Sigmoid colon (tissue), 7 donors: ENCODE measurements around the gene INTS11. TPM values are rescaled to one million over a fixed set of nuclear protein-coding genes. Genes with fewer than 3 reads are reported as not detected.
A peak's percentile ranks its signal among the peaks of the same experiment; 100 is the strongest.

Experiments used
- DNase-seq: peaks from one replicate; pipeline ENCODE4 v3.0.0-alpha.2; 2019
- H3K27ac ChIP-seq, 4 donors: fragments of 200-600 bp; sonication (generic); one replicate each; pipeline ENCODE4 v1.5.1; 2016 to 2019; ENCODE audit warnings: mild to moderate bottlenecking in 1 of 4
- H3K27me3 ChIP-seq, 3 donors: fragments of 200-600 bp; sonication (generic); one replicate each; pipeline ENCODE4 v1.5.1; 2019; ENCODE audit warnings: mild to moderate bottlenecking in 1 of 3
- H3K36me3 ChIP-seq, 4 donors: fragments of 200-600 bp; sonication (generic); one replicate each; pipeline ENCODE4 v1.5.1; 2016 to 2019
- H3K4me1 ChIP-seq, 4 donors: fragments of 200-600 bp; sonication (generic); one replicate each; pipeline ENCODE4 v1.5.1; 2017 to 2019
- H3K4me3 ChIP-seq, 4 donors: fragments of 200-600 bp; sonication (generic); one replicate each; pipeline ENCODE4 v1.5.1; 2017 to 2019; ENCODE audit warnings: mild to moderate bottlenecking in 2 of 4, moderate library complexity in 1 of 4
- H3K9me3 ChIP-seq, 4 donors: fragments of 200-600 bp in 3 of 4; sonication (generic) in 3 of 4; one replicate each; pipeline versions ENCODE4 v1.5.1 to v1.6.1; 2013 to 2019
- EP300 ChIP-seq, 4 donors: sonication (generic); formaldehyde crosslinking; IDR thresholded peaks; one replicate each; pipeline ENCODE4 v1.6.1; 2017; ENCODE audit warnings: antibody characterized with exemption in 4 of 4
- POLR2A ChIP-seq, 2 donors: fragments of 450-650 bp; IDR thresholded peaks; one replicate each; pipeline ENCODE4 v1.6.1; 2016; ENCODE audit warnings: antibody characterized with exemption in 2 of 2, mild to moderate bottlenecking in 2 of 2, moderate library complexity in 2 of 2
- POLR2AphosphoS5 ChIP-seq, 4 donors: sonication (generic); formaldehyde crosslinking; IDR thresholded peaks; one replicate each; pipeline ENCODE4 v1.6.1; 2017; ENCODE audit warnings: antibody characterized with exemption in 4 of 4
- WGBS, 2 donors: extraction: QIAGEN DNeasy Blood & Tissue Kit; methylation state at CpG; one replicate each; pipeline ENCODE4 v1.1.7; 2013; 5-methylcytosine and 5-hydroxymethylcytosine counted together
- intact Hi-C: fragments of 100-400 bp; cut with DNase I; formaldehyde crosslinking; loops from one replicate; pipeline ENCODE4 v1.15.1; 2023
- polyA plus RNA-seq, 3 donors: library from polyadenylated mRNA; stranded (reverse); fragments of 200-250 nt; gene quantifications; one replicate each; pipeline ENCODE4 v1.2.3, GENCODE V29; 2013
- total RNA-seq, 4 donors: library from RNA; depleted of rRNA; stranded (reverse); fragments of >200 nt; gene quantifications; one replicate each; pipeline ENCODE4 v1.1.0, GENCODE V29; 2016
- TF ChIP-seq, protein P1 (sequence below), 4 experiments: fragments of 450-650 bp in 3 of 4; fragments of 200-600 bp in 1 of 4; IDR thresholded peaks; one replicate each; pipeline ENCODE4 v1.5.1; 2016 to 2019; ENCODE audit warnings: antibody characterized with exemption in 4 of 4, mild to moderate bottlenecking in 3 of 4, moderate library complexity in 2 of 4
- donor health status: healthy with polysubstance abuse.
- donor health status: Bipolar disorder and iron deficiency.
- donor health status: healthy.

Gene INTS11
- total and polyA plus RNA-seq, 7 donors, result 58.3 to 135 (median 87.1) TPM

DNA sequence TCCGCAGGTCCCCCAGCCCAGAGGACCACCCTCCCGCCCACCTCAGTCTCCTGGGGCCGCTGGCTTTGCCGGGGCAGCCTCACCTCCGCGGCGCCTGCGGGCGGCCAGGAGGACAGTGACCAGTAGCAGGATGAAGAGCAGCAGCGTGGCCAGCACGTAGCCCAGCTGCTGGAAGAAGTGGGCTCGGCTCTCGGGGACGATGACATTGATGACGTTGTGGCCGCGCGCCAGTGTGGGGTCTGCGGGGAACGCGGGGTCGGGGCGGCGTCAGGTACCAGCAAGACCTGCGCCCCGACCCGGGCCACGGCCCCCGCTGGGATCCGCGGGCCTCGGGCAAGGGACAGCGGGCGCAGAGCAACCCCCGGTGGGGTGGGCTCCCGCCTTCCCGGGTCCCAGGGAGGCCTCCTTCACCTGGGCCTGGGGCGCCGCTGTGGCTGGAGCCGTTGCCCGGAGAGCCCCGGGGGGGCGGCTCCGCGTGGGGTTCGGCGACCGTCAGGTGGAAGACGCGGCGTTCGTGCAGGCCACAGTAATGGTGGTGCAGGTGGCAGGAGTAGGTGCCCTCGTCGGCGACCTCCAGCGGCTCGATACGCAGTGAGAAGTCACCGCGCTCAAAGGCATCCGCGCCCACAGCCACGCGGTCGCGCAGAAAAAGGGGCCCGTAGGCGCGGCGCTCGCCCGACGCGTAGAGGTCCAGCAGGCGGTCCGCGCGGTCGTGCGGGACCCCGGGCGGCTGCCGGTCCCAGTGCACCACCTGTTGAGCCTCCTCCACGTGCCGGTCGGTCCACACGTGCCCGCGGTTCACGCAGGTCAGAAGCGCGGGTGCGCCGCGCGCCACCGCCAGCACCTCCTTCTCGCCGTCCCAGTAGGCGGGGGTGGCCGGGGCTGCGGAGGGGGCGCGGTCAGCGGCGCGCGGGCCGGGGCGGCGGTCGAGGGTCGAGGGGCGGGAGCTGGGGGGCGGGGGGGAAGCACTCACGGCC lies 30.1 kb upstream of the INTS11 start:
- WGBS, 2 donors, result 35 to 52% methylated on average over 116 of the region's 116 CpGs
- Histone ChIP-seq H3K4me1 (peaks cover 0 to 72% (median 62%) of the 10 kb centered on the region in 4 donors), H3K4me3 (peak overlapping the region in 3 of 4 donors; percentile 27 to 69 (median 65)), H3K9me3 (no peaks in the 10 kb centered on the region), H3K36me3 (peaks cover 7 to 22% (median 11%) of the 10 kb centered on the region in 4 donors), H3K27me3 (no peaks in the 10 kb centered on the region), H3K27ac (peak overlapping the region; percentile 61 to 95 (median 94))
- intact Hi-C loops, result no loop called here
- TF ChIP-seq, protein P1, sequence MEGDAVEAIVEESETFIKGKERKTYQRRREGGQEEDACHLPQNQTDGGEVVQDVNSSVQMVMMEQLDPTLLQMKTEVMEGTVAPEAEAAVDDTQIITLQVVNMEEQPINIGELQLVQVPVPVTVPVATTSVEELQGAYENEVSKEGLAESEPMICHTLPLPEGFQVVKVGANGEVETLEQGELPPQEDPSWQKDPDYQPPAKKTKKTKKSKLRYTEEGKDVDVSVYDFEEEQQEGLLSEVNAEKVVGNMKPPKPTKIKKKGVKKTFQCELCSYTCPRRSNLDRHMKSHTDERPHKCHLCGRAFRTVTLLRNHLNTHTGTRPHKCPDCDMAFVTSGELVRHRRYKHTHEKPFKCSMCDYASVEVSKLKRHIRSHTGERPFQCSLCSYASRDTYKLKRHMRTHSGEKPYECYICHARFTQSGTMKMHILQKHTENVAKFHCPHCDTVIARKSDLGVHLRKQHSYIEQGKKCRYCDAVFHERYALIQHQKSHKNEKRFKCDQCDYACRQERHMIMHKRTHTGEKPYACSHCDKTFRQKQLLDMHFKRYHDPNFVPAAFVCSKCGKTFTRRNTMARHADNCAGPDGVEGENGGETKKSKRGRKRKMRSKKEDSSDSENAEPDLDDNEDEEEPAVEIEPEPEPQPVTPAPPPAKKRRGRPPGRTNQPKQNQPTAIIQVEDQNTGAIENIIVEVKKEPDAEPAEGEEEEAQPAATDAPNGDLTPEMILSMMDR (IDR thresholded peaks at IDR 0.05), result no peak
- TF ChIP-seq POLR2AphosphoS5 (IDR thresholded peaks at IDR 0.05), result no peak
- no peak for TF ChIP-seq POLR2A (IDR thresholded peaks at IDR 0.05)
- no peak for TF ChIP-seq EP300 (IDR thresholded peaks at IDR 0.05)
- no peak for DNase-seq

DNA sequence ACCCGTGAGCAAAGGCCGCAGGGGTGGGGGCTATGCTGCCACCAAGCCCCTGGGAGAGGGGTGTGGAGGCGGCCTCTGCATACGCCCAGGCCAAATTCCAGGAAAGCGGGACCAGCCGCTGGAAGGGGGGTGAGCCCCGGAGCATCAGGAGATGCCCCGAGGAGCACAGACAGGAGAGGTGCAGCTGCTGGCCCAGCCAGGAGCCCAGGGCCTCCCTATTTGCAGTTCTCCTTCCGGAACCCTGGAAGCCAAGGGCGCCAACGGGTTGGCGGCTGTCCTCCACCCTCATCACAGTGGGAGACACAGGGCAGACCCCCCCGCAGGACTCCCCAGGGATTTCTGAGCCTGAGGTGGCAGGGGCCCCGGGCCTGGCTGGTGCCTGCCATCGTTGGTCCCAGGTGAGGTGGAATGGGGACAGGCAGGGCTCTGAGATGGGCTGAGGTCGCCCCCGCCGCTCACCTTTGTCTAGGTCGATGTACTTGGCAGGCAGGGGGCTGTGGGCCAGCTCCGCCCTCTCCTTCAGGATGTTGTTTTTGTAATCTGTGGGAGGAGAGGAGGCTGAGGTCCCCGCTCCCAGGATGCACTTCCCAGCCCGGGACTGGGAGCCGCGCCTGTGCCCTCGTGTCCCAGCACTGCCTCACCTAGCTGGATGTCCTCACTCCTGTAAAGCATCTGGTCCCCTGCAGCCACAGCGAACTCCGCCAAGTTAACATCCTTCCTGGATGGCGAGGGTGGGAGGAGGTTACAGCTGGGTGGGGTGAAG lies 29.1 kb upstream of the INTS11 start:
- TF ChIP-seq POLR2AphosphoS5 (IDR thresholded peaks at IDR 0.05) (no peak), EP300 (IDR thresholded peaks at IDR 0.05) (no peak), POLR2A (IDR thresholded peaks at IDR 0.05) (no peak)
- TF ChIP-seq, protein P1 (IDR thresholded peaks at IDR 0.05), result no peak
- H3K27ac ChIP-seq, result peak overlapping the region; percentile 17 to 76 (median 60)

DNA sequence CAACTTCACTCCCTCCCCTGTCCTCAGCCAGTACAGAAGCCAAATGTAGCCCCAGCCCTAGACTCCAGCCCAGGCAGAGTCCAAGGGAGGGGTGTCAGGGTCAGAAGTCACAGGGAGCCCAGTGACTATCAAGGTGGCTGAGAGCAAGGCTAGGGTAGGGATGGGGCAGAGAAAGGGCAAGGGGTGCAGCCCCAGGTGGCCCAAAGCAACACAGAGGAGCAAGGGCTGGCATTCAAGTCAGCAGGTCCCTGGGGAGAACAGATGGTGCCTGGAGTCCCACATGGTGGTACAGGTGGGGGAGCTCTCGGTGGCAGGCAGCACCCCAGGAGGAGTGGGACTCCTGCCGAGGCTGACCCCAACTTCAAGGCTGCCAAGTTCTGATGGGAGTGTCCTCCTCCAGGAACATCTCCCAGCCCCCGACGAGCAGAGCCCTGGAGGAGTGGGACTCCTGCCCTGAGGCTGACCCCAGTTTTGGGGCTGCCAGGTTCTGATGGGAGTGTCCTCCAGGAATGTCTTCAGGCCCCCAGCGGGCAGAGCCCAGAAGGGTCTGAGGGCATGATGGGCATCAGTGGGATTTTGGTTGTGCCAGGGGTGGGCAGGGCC lies 28.4 kb upstream of the INTS11 start:
- intact Hi-C loops, result no loop called here
- WGBS, 2 donors, result 16 to 30% methylated on average over 5 of the region's 5 CpGs
- no peaks in the 10 kb centered on the region for H3K27me3 ChIP-seq
- TF ChIP-seq, protein P1 (IDR thresholded peaks at IDR 0.05), result no peak
- TF ChIP-seq POLR2A (IDR thresholded peaks at IDR 0.05), result no peak
- no peak for TF ChIP-seq POLR2AphosphoS5 (IDR thresholded peaks at IDR 0.05)
- TF ChIP-seq EP300 (IDR thresholded peaks at IDR 0.05), result no peak
- H3K4me1 ChIP-seq, result peaks cover 0 to 64% (median 55%) of the 10 kb centered on the region in 4 donors
- DNase-seq, result no peak
- no peak overlapping the region for H3K4me3 ChIP-seq
- H3K36me3 ChIP-seq, result peaks cover 7 to 22% (median 11%) of the 10 kb centered on the region in 4 donors
- H3K27ac ChIP-seq, result peak overlapping the region; percentile 55 to 76 (median 61)
- H3K9me3 ChIP-seq, result no peaks in the 10 kb centered on the region

More for the DNA sequence above, 29.1 kb upstream of the INTS11 start:
- intact Hi-C loops, result no loop called here
- H3K36me3 ChIP-seq, result peaks cover 7 to 22% (median 11%) of the 10 kb centered on the region in 4 donors
- no peak overlapping the region for H3K4me3 ChIP-seq
- DNase-seq, result no peak
- WGBS, 2 donors, result 9 to 28% methylated on average over 28 of the region's 28 CpGs
- peaks cover 0 to 63% (median 52%) of the 10 kb centered on the region in 4 donors for H3K4me1 ChIP-seq
- no peaks in the 10 kb centered on the region for H3K27me3 ChIP-seq
- H3K9me3 ChIP-seq, result no peaks in the 10 kb centered on the region
